ENCODE data around the gene GATD1.

Gene GATD1

GRCh38 chr11:782264-783174 is 5.2 kb upstream of the GATD1 start:
- intact Hi-C loops (cut with DNase I) = no loop called here
- DNase-seq = no peak

- DNase-seq = no peak
- intact Hi-C loops (cut with DNase I) = no loop called here
These were observed 2.8 kb upstream of the GATD1 start for GRCh38 chr11:779955-780532.

- intact Hi-C loops (cut with DNase I) = no loop called here
- no peak for DNase-seq
These were observed 2.0 kb upstream of the GATD1 start for GRCh38 chr11:778976-779954.

GRCh38 chr11:776561-777287 is 563 bp downstream of the GATD1 start:
- DNase-seq = peak in 2 of 10 donors; percentile 27 to 79
- intact Hi-C loops (cut with DNase I) = no loop called here

- intact Hi-C loops (cut with DNase I) = no loop called here
- no peak for DNase-seq
These were observed 1.1 kb downstream of the GATD1 start for GRCh38 chr11:776263-776560.

GRCh38 chr11:774873-775592 is 2.3 kb downstream of the GATD1 start:
- intact Hi-C loops (cut with DNase I) = no loop called here
- peak in 2 of 10 donors; percentile 19 to 67 for DNase-seq

GRCh38 chr11:773830-774229 is 3.5 kb downstream of the GATD1 start:
- intact Hi-C loops (cut with DNase I) = no loop called here
- DNase-seq = peak in 1 of 10 donors; percentile 74

- intact Hi-C loops (cut with DNase I) = no loop called here
These were observed 3.9 kb downstream of the GATD1 start for GRCh38 chr11:773425-773824.

GRCh38 chr11:772429-773390 is 4.6 kb downstream of the GATD1 start:
- intact Hi-C loops (cut with DNase I) = no loop called here
- peak; percentile 83 to 99 (median 90) for DNase-seq

More at GRCh38 chr11:773425-773824, 3.9 kb downstream of the GATD1 start:
- no peak for DNase-seq

- intact Hi-C loops (cut with DNase I) = no loop called here
These were observed 5.6 kb downstream of the GATD1 start for GRCh38 chr11:771617-772204.

GRCh38 chr11:770642-771616 is 6.4 kb downstream of the GATD1 start:
- peak in 1 of 10 donors; percentile 83 for DNase-seq
- intact Hi-C loops (cut with DNase I) = no loop called here

More at GRCh38 chr11:771617-772204, 5.6 kb downstream of the GATD1 start:
- peak in 1 of 10 donors; percentile 79 for DNase-seq

- DNase-seq = no peak
- intact Hi-C loops (cut with DNase I) = loop anchor here (10.0 kb wide), 1 partner anchor 105 kb away; no protein-coding TSS in a partner anchor
These were observed 7.2 kb downstream of the GATD1 start for GRCh38 chr11:769887-770641.

- DNase-seq = peak in 1 of 10 donors; percentile 71
These were observed 10.0 kb downstream of the GATD1 start for GRCh38 chr11:767238-767637.

GRCh38 chr11:766936-767210 is 10.4 kb downstream of the GATD1 start:
- intact Hi-C loops (cut with DNase I) = loop anchor here (10.0 kb wide), 1 partner anchor 102 kb away; no protein-coding TSS in a partner anchor
- no peak for DNase-seq

More at GRCh38 chr11:767238-767637, 10.0 kb downstream of the GATD1 start:
- intact Hi-C loops (cut with DNase I) = loop anchor here (10.0 kb wide), 1 partner anchor 102 kb away; no protein-coding TSS in a partner anchor

- no peak for DNase-seq
- intact Hi-C loops (cut with DNase I) = loop anchor here (10.0 kb wide), 1 partner anchor 102 kb away; no protein-coding TSS in a partner anchor
These were observed 11.0 kb downstream of the GATD1 start for GRCh38 chr11:766106-766935.

All from posterior cingulate gyrus (tissue), 11 donors.